CD4-positive, alpha-beta T cell treated with Interferon gamma for 1 hour (primary cell): ENCODE data around the gene ULBP1.
"Not testable (repeated sequence)": the region's sequence is repeated elsewhere in the genome, so short reads cannot be mapped to it uniquely, and the experiment has no call there.

Experiments used
- DNase-seq: peaks from one replicate; pipeline ENCODE4 v3.0.0-alpha.2; 2020

Gene ULBP1

GRCh38 chr6:149954328-149954983 is 9.3 kb upstream of the ULBP1 start:
- not testable (repeated sequence) for DNase-seq

- DNase-seq: not testable (repeated sequence)
Measured at GRCh38 chr6:149954984-149955653, 8.6 kb upstream of the ULBP1 start.

- DNase-seq: not testable (repeated sequence)
Measured at GRCh38 chr6:149955654-149956317, 8.0 kb upstream of the ULBP1 start.

GRCh38 chr6:149958124-149958523 is 5.6 kb upstream of the ULBP1 start:
- DNase-seq: not testable (repeated sequence)

GRCh38 chr6:149959806-149960205 is 3.9 kb upstream of the ULBP1 start:
- DNase-seq: not testable (repeated sequence)

GRCh38 chr6:149960488-149960887 is 3.3 kb upstream of the ULBP1 start:
- no peak for DNase-seq

GRCh38 chr6:149961728-149962425 is 1.9 kb upstream of the ULBP1 start:
- peak; percentile 47 for DNase-seq

GRCh38 chr6:149962461-149963211 is 1.1 kb upstream of the ULBP1 start:
- no peak for DNase-seq

- DNase-seq: no peak
Measured at GRCh38 chr6:149963212-149963461, 606 bp upstream of the ULBP1 start.

- peak; percentile 14 for DNase-seq
Measured at GRCh38 chr6:149964308-149965193, 808 bp downstream of the ULBP1 start.

GRCh38 chr6:149965194-149966020 is 1.7 kb downstream of the ULBP1 start:
- peak; percentile 18 for DNase-seq

GRCh38 chr6:149966319-149966718 is 2.6 kb downstream of the ULBP1 start:
- not testable (repeated sequence) for DNase-seq

GRCh38 chr6:149967591-149967990 is 3.8 kb downstream of the ULBP1 start:
- DNase-seq: no peak

GRCh38 chr6:149967999-149968398 is 4.3 kb downstream of the ULBP1 start:
- DNase-seq: not testable (repeated sequence)

- DNase-seq: not testable (repeated sequence)
Measured at GRCh38 chr6:149968909-149969308, 5.2 kb downstream of the ULBP1 start.

- DNase-seq: no peak
Measured at GRCh38 chr6:149969635-149970034, 5.9 kb downstream of the ULBP1 start.

GRCh38 chr6:149974394-149974793 is 10.7 kb downstream of the ULBP1 start:
- DNase-seq: not testable (repeated sequence)

GRCh38 chr6:149974825-149975224 is 11.1 kb downstream of the ULBP1 start:
- no peak for DNase-seq

- DNase-seq: no peak
Measured at GRCh38 chr6:149975400-149975799, 11.7 kb downstream of the ULBP1 start.

GRCh38 chr6:149977221-149977620 is 13.5 kb downstream of the ULBP1 start:
- DNase-seq: no peak

- no peak for DNase-seq
Measured at GRCh38 chr6:149978610-149979009, 14.9 kb downstream of the ULBP1 start.
